ENCODE measurements around the gene CDK7. TPM values are rescaled to one million over a fixed set of nuclear protein-coding genes. Genes with fewer than 3 reads are reported as not detected.
A peak's percentile ranks its signal among the peaks of the same experiment; 100 is the strongest.

Gene CDK7
- total and polyA plus RNA-seq, 9 of the 15 experiments (the other 6 are each of a cell fraction or from before 2014, with no cell fraction given): 41.7 to 143 (median 65.3) TPM

- ATAC-seq: peak; percentile 61
- H2AFZ ChIP-seq (ENCODE audit: low read depth, low read length): peak overlapping the region; percentile 68
- peak; percentile 62 for FAIRE-seq
- TF ChIP-seq RBM25 (IDR thresholded peaks at IDR 0.05; ENCODE audit: low read depth, low read length, severe bottlenecking) (no peak), CHD4 (IDR thresholded peaks at IDR 0.05; ENCODE audit: insufficient read depth, insufficient replicate concordance, low read depth, low read length, poor library complexity, severe bottlenecking) (no peak), TBL1XR1 (IDR thresholded peaks at IDR 0.05; ENCODE audit: low read length in 2 of 2) (no peak), PPARD (CRISPR knock-in tag; IDR thresholded peaks at IDR 0.05) (no peak), RCOR1 (IDR thresholded peaks at IDR 0.05; ENCODE audit: borderline replicate concordance in 1 of 2, low read depth in 2 of 2, low read length in 2 of 2) (no peak), HMBOX1 (IDR thresholded peaks at IDR 0.05) (peak; percentile 33; the same call in 1 of the 2 replicates), CREB1 (IDR thresholded peaks at IDR 0.05) (no peak), CREB1 (CRISPR knock-in tag; IDR thresholded peaks at IDR 0.05) (no peak), MYC (IDR thresholded peaks at IDR 0.05; ENCODE audit: low read depth, low read length) (no peak), MYC (CRISPR knock-in tag; IDR thresholded peaks at IDR 0.05; ENCODE audit: borderline replicate concordance, low read depth) (no peak), HMGXB4 (CRISPR knock-in tag; IDR thresholded peaks at IDR 0.05) (no peak), ZFP1 (CRISPR knock-in tag; IDR thresholded peaks at IDR 0.05) (no peak), MAFG (tag; conservative IDR thresholded peaks at IDR 0.05) (peak; percentile 26; the same call in 1 of the 2 replicates), SMARCA4 (IDR thresholded peaks at IDR 0.05) (0 out of 2 replicates have a peak, but pooled peaks have one; percentile 10)
- TF ChIP-seq, protein P1, sequence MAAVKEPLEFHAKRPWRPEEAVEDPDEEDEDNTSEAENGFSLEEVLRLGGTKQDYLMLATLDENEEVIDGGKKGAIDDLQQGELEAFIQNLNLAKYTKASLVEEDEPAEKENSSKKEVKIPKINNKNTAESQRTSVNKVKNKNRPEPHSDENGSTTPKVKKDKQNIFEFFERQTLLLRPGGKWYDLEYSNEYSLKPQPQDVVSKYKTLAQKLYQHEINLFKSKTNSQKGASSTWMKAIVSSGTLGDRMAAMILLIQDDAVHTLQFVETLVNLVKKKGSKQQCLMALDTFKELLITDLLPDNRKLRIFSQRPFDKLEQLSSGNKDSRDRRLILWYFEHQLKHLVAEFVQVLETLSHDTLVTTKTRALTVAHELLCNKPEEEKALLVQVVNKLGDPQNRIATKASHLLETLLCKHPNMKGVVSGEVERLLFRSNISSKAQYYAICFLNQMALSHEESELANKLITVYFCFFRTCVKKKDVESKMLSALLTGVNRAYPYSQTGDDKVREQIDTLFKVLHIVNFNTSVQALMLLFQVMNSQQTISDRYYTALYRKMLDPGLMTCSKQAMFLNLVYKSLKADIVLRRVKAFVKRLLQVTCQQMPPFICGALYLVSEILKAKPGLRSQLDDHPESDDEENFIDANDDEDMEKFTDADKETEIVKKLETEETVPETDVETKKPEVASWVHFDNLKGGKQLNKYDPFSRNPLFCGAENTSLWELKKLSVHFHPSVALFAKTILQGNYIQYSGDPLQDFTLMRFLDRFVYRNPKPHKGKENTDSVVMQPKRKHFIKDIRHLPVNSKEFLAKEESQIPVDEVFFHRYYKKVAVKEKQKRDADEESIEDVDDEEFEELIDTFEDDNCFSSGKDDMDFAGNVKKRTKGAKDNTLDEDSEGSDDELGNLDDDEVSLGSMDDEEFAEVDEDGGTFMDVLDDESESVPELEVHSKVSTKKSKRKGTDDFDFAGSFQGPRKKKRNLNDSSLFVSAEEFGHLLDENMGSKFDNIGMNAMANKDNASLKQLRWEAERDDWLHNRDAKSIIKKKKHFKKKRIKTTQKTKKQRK (IDR thresholded peaks at IDR 0.05; ENCODE audit: borderline replicate concordance, low read depth, low read length): no peak
Observed at GRCh38 chr5:69295088-69295754, 60.5 kb downstream of the CDK7 start.

More at GRCh38 chr5:69295088-69295754, 60.5 kb downstream of the CDK7 start:
- Histone ChIP-seq H3K36me3 (ENCODE audit: control insufficient read depth, insufficient read depth, low read length) (peaks cover 6% of the 10 kb centered on the region; the same call in 2 of the 3 replicates), H3K27ac (ENCODE audit: extremely low read depth, low read depth, low read length) (no peak overlapping the region), H3K9me1 (ENCODE audit: control insufficient read depth, insufficient read depth, low read length) (no peaks in the 10 kb centered on the region), H3K4me3 (no peak overlapping the region), H3K4me1 (replicated peaks in 1 of 2; ENCODE audit: control insufficient read depth in 2 of 2, insufficient read depth in 2 of 2, low read length in 2 of 2) (peaks cover 5 to 7% of the 10 kb centered on the region in 2 experiments; a peak in 2 of 5 replicates), H3K79me2 (ENCODE audit: control insufficient read depth, insufficient read depth, low read length) (no peaks in the 10 kb centered on the region), H3K9me3 (replicated peaks; ENCODE audit: control insufficient read depth, insufficient read depth, low read depth, low read length) (no peaks in the 10 kb centered on the region), H3K27me3 (ENCODE audit: control insufficient read depth in 2 of 2, insufficient read depth in 2 of 2, low read length in 2 of 2) (no peaks in the 10 kb centered on the region), H3K9ac (ENCODE audit: insufficient read depth in 1 of 2, low read depth in 2 of 2, low read length in 2 of 2) (no peak overlapping the region), H3K4me2 (ENCODE audit: insufficient read depth, low read length) (peak overlapping the region; percentile 36; the same call in 1 of the 2 replicates), H4K20me1 (replicated peaks; ENCODE audit: control insufficient read depth, insufficient read depth, low read length) (no peaks in the 10 kb centered on the region)
- in situ Hi-C loops (cut with MboI): no loop called here
- intact Hi-C loops (cut with micrococcal nuclease): no loop called here
- POLR2A ChIA-PET: interaction anchor here (1.4 kb wide), 1 partner anchor 10 kb away, joined by 10 read pairs; no protein-coding TSS in a partner anchor
- CTCF ChIA-PET (ENCODE audit: low intra/inter-chr PET ratio): no interaction called here
- BruUV-seq (replicated peaks): no TSS peak
- 25% methylated on average over 10 of the region's 10 CpGs for WGBS (ENCODE audit: insufficient coverage, low coverage, missing lambda C conversion rate)
- DNase-seq (ENCODE audit: extremely low read depth in 1 of 4, low spot score in 3 of 4): peak in 1 of 4 experiments; percentile 12

Measured in K562 (cell line).